GM12878 (cell line): ENCODE results near the gene EMP3. TPM values are rescaled to one million over a fixed set of nuclear protein-coding genes. Genes with fewer than 3 reads are reported as not detected.
A peak's percentile ranks its signal among the peaks of the same experiment; 100 is the strongest.

Experiments used
- BCL11A ChIP-seq: IDR thresholded peaks from 2 replicates; pipeline ENCODE4 v1.6.1; 2011; ENCODE audit warnings: low read depth, low read length
- CBFB ChIP-seq: IDR thresholded peaks from 2 replicates; pipeline ENCODE4 v1.6.1; 2016; ENCODE audit warnings: antibody characterized with exemption, low read depth
- CHD2 ChIP-seq: IDR thresholded peaks from 2 replicates; pipeline ENCODE4 v1.6.1; 2011; ENCODE audit warnings: low read depth, low read length, improper control_type of control experiment, borderline replicate concordance
- CREB1 ChIP-seq: IDR thresholded peaks from 2 replicates; pipeline ENCODE4 v1.6.1; 2012; ENCODE audit warnings: low read depth, mild to moderate bottlenecking, inconsistent platforms
- EGR1 ChIP-seq, 2 experiments: IDR thresholded peaks; 1 replicate in 1 of 2; 2 replicates in 1 of 2; pipeline ENCODE4 v1.6.1; 2011 to 2012; ENCODE audit warnings: low read depth in 2 of 2, low read length in 2 of 2, borderline replicate concordance in 1 of 2, mild to moderate bottlenecking in 1 of 2, moderate library complexity in 1 of 2
- ETV6 ChIP-seq, 2 experiments: fragments of 450-650 bp in 1 of 2; IDR thresholded peaks in 1 of 2; conservative IDR thresholded peaks in 1 of 2; 2 replicates each; pipeline ENCODE4 v1.6.1; 2014; ENCODE audit warnings: antibody characterized with exemption in 1 of 2, borderline replicate concordance in 1 of 2, low read depth in 1 of 2, mild to moderate bottlenecking in 1 of 2, moderate library complexity in 1 of 2
- IKZF1 ChIP-seq: fragments of 450-650 bp; conservative IDR thresholded peaks from 2 replicates; pipeline ENCODE4 v1.6.1; 2017; ENCODE audit warnings: antibody characterized with exemption, mild to moderate bottlenecking
- IKZF2 ChIP-seq, 2 experiments: fragments of 450-650 bp; IDR thresholded peaks; 2 replicates each; pipeline ENCODE4 v1.6.1; 2017; ENCODE audit warnings: mild to moderate bottlenecking in 2 of 2, moderate library complexity in 2 of 2
- JUND ChIP-seq: IDR thresholded peaks from 2 replicates; pipeline ENCODE4 v1.6.1; 2012; ENCODE audit warnings: low read depth, mild to moderate bottlenecking, low read length, improper control_type of control experiment, moderate library complexity
- MEF2B ChIP-seq: fragments of 450-650 bp; IDR thresholded peaks from 2 replicates; pipeline ENCODE4 v1.6.1; 2018; ENCODE audit warnings: mild to moderate bottlenecking, moderate library complexity; ENCODE audit not compliant: partially characterized antibody, poor library complexity, severe bottlenecking
- MTA3 ChIP-seq: IDR thresholded peaks from 2 replicates; pipeline ENCODE4 v1.6.1; 2012; ENCODE audit warnings: low read length, inconsistent platforms, borderline replicate concordance
- PBX3 ChIP-seq: IDR thresholded peaks from 2 replicates; pipeline ENCODE4 v1.6.1; 2011; ENCODE audit warnings: mild to moderate bottlenecking, low read depth, low read length, moderate library complexity; ENCODE audit not compliant: insufficient replicate concordance
- POLR2A ChIP-seq: IDR thresholded peaks from 2 replicates; pipeline ENCODE4 v1.6.1; 2011; ENCODE audit warnings: low read depth, mild to moderate bottlenecking, low read length
- RBBP5 ChIP-seq: fragments of 200-600 bp; sonication (generic); conservative IDR thresholded peaks from 2 replicates; pipeline ENCODE4 v1.6.1; 2016
- RUNX3 ChIP-seq: IDR thresholded peaks from 2 replicates; pipeline ENCODE4 v1.6.1; 2012; ENCODE audit warnings: low read length, inconsistent platforms
- SUZ12 ChIP-seq: fragments of 200-600 bp; sonication (generic); IDR thresholded peaks from one replicate; pipeline ENCODE4 v1.6.1; 2018; ENCODE audit warnings: antibody characterized with exemption, mild to moderate bottlenecking; ENCODE audit not compliant: unreplicated experiment
- TAF1 ChIP-seq: IDR thresholded peaks from 2 replicates; pipeline ENCODE4 v1.6.1; 2011; ENCODE audit warnings: mild to moderate bottlenecking, low read depth, low read length, borderline replicate concordance
- TCF12 ChIP-seq: IDR thresholded peaks from 2 replicates; pipeline ENCODE4 v1.6.1; 2011; ENCODE audit warnings: low read depth, mild to moderate bottlenecking, low read length
- TCF7 ChIP-seq: IDR thresholded peaks from 2 replicates; pipeline ENCODE4 v1.6.1; 2014; ENCODE audit warnings: antibody characterized with exemption, borderline replicate concordance
- ZNF207 ChIP-seq: fragments of 450-650 bp; IDR thresholded peaks from 2 replicates; pipeline ENCODE4 v1.6.1; 2014; ENCODE audit warnings: antibody characterized with exemption, mild to moderate bottlenecking, borderline replicate concordance
- ZSCAN29 ChIP-seq: fragments of 450-650 bp; IDR thresholded peaks from 2 replicates; pipeline ENCODE4 v1.6.1; 2017; ENCODE audit warnings: mild to moderate bottlenecking, moderate library complexity
- ZZZ3 ChIP-seq: IDR thresholded peaks from 2 replicates; pipeline ENCODE4 v1.6.1; 2011; ENCODE audit warnings: low read depth; ENCODE audit not compliant: control insufficient read depth, insufficient read length
- polyA plus RNA-seq, 11 experiments: library from polyadenylated mRNA; depleted of rRNA in 4 of 11; unstranded in 6 of 11; stranded (reverse) in 5 of 11; fragments of >200 nt; fragmentation: Nextera tagmentation in 4 of 11; fragmentation: Illumina TruSeq in 1 of 11; extraction: Ambion mirVana in 4 of 11; extraction: Trizol in 1 of 11; gene quantifications; 1 replicate in 1 of 11; 2 replicates in 10 of 11; pipeline versions ENCODE4 v1.2.1 to v1.2.3, GENCODE V29; 2011 to 2016; ENCODE audit warnings: inconsistent platforms in 2 of 11, missing spikeins in 2 of 11, low read depth in 1 of 11
- total RNA-seq, 4 experiments: library from RNA; depleted of rRNA in 3 of 4; stranded (reverse); fragments of >200 nt in 3 of 4; fragmentation: Illumina TruSeq in 1 of 4; extraction: Trizol in 1 of 4; gene quantifications; 2 replicates each; pipeline versions ENCODE4 v1.2.1 to v1.2.3, GENCODE V29; 2013 to 2021
- TF ChIP-seq, protein P1 (sequence below): IDR thresholded peaks from 2 replicates; pipeline ENCODE4 v1.6.1; 2011; ENCODE audit warnings: borderline replicate concordance, low read depth, mild to moderate bottlenecking, moderate library complexity, low read length; ENCODE audit not compliant: insufficient read depth, poor library complexity, severe bottlenecking
- TF ChIP-seq, protein P2 (sequence below): IDR thresholded peaks from 2 replicates; pipeline ENCODE4 v1.6.1; 2011; ENCODE audit warnings: low read depth, mild to moderate bottlenecking, low read length, moderate library complexity, borderline replicate concordance; ENCODE audit errors: extremely low read depth
- TF ChIP-seq, protein P3 (sequence below): IDR thresholded peaks from 2 replicates; pipeline ENCODE4 v1.6.1; 2011; ENCODE audit warnings: borderline replicate concordance, low read depth, mild to moderate bottlenecking, moderate library complexity, mixed read lengths, low read length; ENCODE audit not compliant: insufficient read depth; ENCODE audit errors: extremely low read length
- TF ChIP-seq, protein P4 (sequence below): IDR thresholded peaks from 2 replicates; pipeline ENCODE4 v1.6.1; 2011; ENCODE audit warnings: low read depth, low read length, improper control_type of control experiment, borderline replicate concordance

Gene EMP3
- total and polyA plus RNA-seq, 10 of the 15 experiments (the other 5 are each of a cell fraction or from before 2014, with no cell fraction given), result 53.2 to 224 (median 134) TPM

DNA sequence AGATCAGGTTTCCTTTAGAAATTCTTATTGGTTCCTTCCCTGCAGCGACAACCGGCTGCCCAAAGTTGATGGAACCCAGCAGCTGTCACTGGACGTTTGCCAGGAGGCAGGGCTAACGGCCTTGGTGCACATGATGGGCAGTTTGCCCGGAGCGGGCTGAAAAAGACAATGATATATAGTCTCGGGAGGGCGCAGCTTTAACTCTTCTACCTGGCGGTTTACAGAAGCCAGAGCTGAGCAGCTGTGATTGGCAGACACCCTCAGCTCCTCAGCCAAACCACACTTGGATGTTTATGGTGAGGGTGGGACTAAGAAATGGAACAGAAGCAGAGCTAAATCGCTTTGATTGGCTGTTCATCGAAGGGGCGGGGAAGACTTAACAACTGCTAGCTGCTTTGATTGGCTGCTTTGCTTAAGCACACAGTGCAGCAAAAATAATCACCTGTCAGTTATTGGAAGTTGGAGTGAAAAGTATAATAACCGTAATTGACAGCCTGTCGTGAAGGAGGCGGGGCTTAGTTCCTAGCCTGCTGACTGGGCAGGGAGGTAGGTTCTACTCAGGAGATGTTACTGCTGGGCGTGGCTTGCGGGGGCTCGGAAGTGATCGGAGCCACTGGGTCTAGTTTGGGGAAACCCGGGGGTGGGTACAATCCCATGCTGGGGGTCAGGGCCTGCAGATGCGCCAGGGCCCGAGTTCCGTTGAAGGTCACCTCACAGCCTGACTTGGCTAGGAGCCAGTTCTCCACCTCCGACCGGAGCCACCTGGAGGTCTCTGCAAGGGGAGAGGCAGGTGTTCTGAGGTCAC, 7.5 kb downstream of the EMP3 start (continued):
- peak; percentile 76 for TF ChIP-seq CREB1
- TF ChIP-seq, protein P1, sequence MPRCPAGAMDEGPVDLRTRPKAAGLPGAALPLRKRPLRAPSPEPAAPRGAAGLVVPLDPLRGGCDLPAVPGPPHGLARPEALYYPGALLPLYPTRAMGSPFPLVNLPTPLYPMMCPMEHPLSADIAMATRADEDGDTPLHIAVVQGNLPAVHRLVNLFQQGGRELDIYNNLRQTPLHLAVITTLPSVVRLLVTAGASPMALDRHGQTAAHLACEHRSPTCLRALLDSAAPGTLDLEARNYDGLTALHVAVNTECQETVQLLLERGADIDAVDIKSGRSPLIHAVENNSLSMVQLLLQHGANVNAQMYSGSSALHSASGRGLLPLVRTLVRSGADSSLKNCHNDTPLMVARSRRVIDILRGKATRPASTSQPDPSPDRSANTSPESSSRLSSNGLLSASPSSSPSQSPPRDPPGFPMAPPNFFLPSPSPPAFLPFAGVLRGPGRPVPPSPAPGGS, result peak; percentile 2
- TF ChIP-seq, protein P2, sequence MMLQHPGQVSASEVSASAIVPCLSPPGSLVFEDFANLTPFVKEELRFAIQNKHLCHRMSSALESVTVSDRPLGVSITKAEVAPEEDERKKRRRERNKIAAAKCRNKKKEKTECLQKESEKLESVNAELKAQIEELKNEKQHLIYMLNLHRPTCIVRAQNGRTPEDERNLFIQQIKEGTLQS, result no peak
- no peak for TF ChIP-seq SUZ12
- no peak for TF ChIP-seq IKZF2 (IDR thresholded peaks at IDR 0.05)
- no peak for TF ChIP-seq RBBP5
- TF ChIP-seq ZZZ3, result no peak
- TF ChIP-seq, protein P3, sequence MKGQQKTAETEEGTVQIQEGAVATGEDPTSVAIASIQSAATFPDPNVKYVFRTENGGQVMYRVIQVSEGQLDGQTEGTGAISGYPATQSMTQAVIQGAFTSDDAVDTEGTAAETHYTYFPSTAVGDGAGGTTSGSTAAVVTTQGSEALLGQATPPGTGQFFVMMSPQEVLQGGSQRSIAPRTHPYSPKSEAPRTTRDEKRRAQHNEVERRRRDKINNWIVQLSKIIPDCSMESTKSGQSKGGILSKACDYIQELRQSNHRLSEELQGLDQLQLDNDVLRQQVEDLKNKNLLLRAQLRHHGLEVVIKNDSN, result no peak
- no peak for TF ChIP-seq MEF2B
- no peak; the same call in 1 of the 2 replicates for TF ChIP-seq MTA3
- peak in 1 of 2 experiments; percentile 70; a peak in 1 of 3 replicates for TF ChIP-seq EGR1 (IDR thresholded peaks at IDR 0.05; ENCODE audit: borderline replicate concordance in 1 of 2, low read depth in 2 of 2, low read length in 2 of 2)
- peak; percentile 34; the same call in 1 of the 2 replicates for TF ChIP-seq IKZF1
- TF ChIP-seq TCF12, result peak; percentile 63; the same call in 1 of the 2 replicates
- TF ChIP-seq JUND, result no peak
- peak; percentile 73; the same call in 1 of the 2 replicates for TF ChIP-seq CHD2
- peak; percentile 80 for TF ChIP-seq POLR2A
- peak; percentile 88 for TF ChIP-seq PBX3
- TF ChIP-seq CBFB, result no peak
- peak; percentile 59; the same call in 1 of the 2 replicates for TF ChIP-seq RUNX3
- TF ChIP-seq ZSCAN29, result no peak
- TF ChIP-seq TAF1, result no peak
- no peak for TF ChIP-seq BCL11A
- TF ChIP-seq ZNF207, result no peak
- TF ChIP-seq TCF7, result no peak
- TF ChIP-seq ETV6 (conservative IDR thresholded peaks at IDR 0.05 in 1 of 2, IDR thresholded peaks at IDR 0.05 in 1 of 2; ENCODE audit: borderline replicate concordance in 1 of 2, low read depth in 1 of 2), result no peak
- TF ChIP-seq, protein P4, sequence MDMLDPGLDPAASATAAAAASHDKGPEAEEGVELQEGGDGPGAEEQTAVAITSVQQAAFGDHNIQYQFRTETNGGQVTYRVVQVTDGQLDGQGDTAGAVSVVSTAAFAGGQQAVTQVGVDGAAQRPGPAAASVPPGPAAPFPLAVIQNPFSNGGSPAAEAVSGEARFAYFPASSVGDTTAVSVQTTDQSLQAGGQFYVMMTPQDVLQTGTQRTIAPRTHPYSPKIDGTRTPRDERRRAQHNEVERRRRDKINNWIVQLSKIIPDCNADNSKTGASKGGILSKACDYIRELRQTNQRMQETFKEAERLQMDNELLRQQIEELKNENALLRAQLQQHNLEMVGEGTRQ, result no peak
